Measurements from ENCODE around the gene HIVEP3. TPM values are rescaled to one million over a fixed set of nuclear protein-coding genes. Genes with fewer than 3 reads are reported as not detected.
A peak's percentile ranks its signal among the peaks of the same experiment; 100 is the strongest.

The HIVEP3 gene
- total and polyA plus RNA-seq, 4 experiments from 2014 or later = 8.2 to 12.8 (median 10.8) TPM

GRCh38 chr1:41649396-41650027 lies 269.2 kb downstream of the HIVEP3 start:
- Histone ChIP-seq H3K9me3 (ENCODE audit: control insufficient read depth in 1 of 2, low read length in 2 of 2) (no peaks in the 10 kb centered on the region), H3K36me3 (ENCODE audit: insufficient read depth, low read length) (no peaks in the 10 kb centered on the region), H3K4me3 (ENCODE audit: low read length in 2 of 2) (no peak overlapping the region), H3K4me1 (ENCODE audit: insufficient read depth, low read length) (peaks cover 16% of the 10 kb centered on the region), H3K27ac (ENCODE audit: low read depth, low read length) (no peak overlapping the region), H3K27me3 (ENCODE audit: insufficient read depth, low read length) (no peaks in the 10 kb centered on the region)
- Mint-ChIP-seq H3K27ac (peak overlapping the region in 4 of 7 donors; percentile 14 to 75 (median 46)), H3K36me3 (no peaks in the 10 kb centered on the region), H3K9me3 (no peaks in the 10 kb centered on the region), H3K4me3 (peak overlapping the region in 2 of 8 donors; percentile 40 to 45), H3K4me1 (peaks cover 16 to 25% (median 20%) of the 10 kb centered on the region in 4 donors), H3K27me3 (no peaks in the 10 kb centered on the region)
- DNase-seq = no peak
- ChIA-PET CTCF (ENCODE audit: partially characterized antibody) (interaction anchor here (1.0 kb wide), 1 partner anchor 13 kb away, joined by 3 read pairs; no protein-coding TSS in a partner anchor), POLR2A (ENCODE audit: partially characterized antibody) (no interaction called here)
- intact Hi-C loops (cut with micrococcal nuclease) = no loop called here

DNA sequence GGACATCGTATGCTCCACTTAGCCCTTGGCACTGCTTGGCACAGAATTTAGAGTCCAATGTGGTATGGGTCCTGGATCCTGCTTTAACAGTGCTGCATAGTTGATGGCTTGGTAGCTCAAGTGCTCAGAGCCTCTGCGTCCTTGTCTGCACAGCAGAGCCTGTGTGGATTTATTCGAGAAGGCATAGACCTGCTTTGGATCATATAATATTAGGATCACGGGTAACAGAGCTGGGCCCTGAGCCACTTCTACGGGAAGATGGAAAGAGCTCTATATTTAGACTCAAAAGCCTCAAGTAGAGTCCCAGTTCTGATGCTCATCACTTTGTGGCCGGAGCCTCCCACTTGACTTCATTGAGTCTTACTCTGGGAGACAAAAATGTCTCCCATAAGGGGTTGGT lies 269.9 kb downstream of the HIVEP3 start:
- H3K4me1 Mint-ChIP-seq = peaks cover 14 to 24% (median 20%) of the 10 kb centered on the region in 4 donors
- ChIA-PET POLR2A (ENCODE audit: partially characterized antibody) (no interaction called here), CTCF (ENCODE audit: partially characterized antibody) (interaction anchor here (1.0 kb wide), 1 partner anchor 12 kb away, joined by 3 read pairs; no protein-coding TSS in a partner anchor)
- Histone ChIP-seq H3K4me1 (ENCODE audit: insufficient read depth, low read length) (peaks cover 16% of the 10 kb centered on the region), H3K27me3 (ENCODE audit: insufficient read depth, low read length) (no peaks in the 10 kb centered on the region), H3K4me3 (ENCODE audit: low read length in 2 of 2) (no peak overlapping the region), H3K27ac (ENCODE audit: low read depth, low read length) (no peak overlapping the region), H3K36me3 (ENCODE audit: insufficient read depth, low read length) (no peaks in the 10 kb centered on the region), H3K9me3 (ENCODE audit: control insufficient read depth in 1 of 2, low read length in 2 of 2) (no peaks in the 10 kb centered on the region)
- no peaks in the 10 kb centered on the region for H3K36me3 Mint-ChIP-seq
- no peak overlapping the region for H3K4me3 Mint-ChIP-seq
- no peak for DNase-seq
- intact Hi-C loops (cut with micrococcal nuclease) = no loop called here
- peak overlapping the region in 1 of 7 donors; percentile 47 for H3K27ac Mint-ChIP-seq
- H3K9me3 Mint-ChIP-seq = no peaks in the 10 kb centered on the region
- H3K27me3 Mint-ChIP-seq = no peaks in the 10 kb centered on the region

- Mint-ChIP-seq H3K9me3 (no peaks in the 10 kb centered on the region), H3K36me3 (no peaks in the 10 kb centered on the region), H3K4me3 (no peak overlapping the region), H3K27ac (no peak overlapping the region), H3K27me3 (no peaks in the 10 kb centered on the region), H3K4me1 (peaks cover 14 to 24% (median 20%) of the 10 kb centered on the region in 4 donors)
- Histone ChIP-seq H3K27ac (ENCODE audit: low read depth, low read length) (no peak overlapping the region), H3K27me3 (ENCODE audit: insufficient read depth, low read length) (no peaks in the 10 kb centered on the region), H3K9me3 (ENCODE audit: control insufficient read depth in 1 of 2, low read length in 2 of 2) (no peaks in the 10 kb centered on the region), H3K4me1 (ENCODE audit: insufficient read depth, low read length) (peaks cover 16% of the 10 kb centered on the region), H3K4me3 (ENCODE audit: low read length in 2 of 2) (no peak overlapping the region), H3K36me3 (ENCODE audit: insufficient read depth, low read length) (no peaks in the 10 kb centered on the region)
- no peak for DNase-seq
- ChIA-PET POLR2A (ENCODE audit: partially characterized antibody) (no interaction called here), CTCF (ENCODE audit: partially characterized antibody) (no interaction called here)
- intact Hi-C loops (cut with micrococcal nuclease) = no loop called here
Observed at GRCh38 chr1:41648230-41648629, 270.5 kb downstream of the HIVEP3 start.

DNA sequence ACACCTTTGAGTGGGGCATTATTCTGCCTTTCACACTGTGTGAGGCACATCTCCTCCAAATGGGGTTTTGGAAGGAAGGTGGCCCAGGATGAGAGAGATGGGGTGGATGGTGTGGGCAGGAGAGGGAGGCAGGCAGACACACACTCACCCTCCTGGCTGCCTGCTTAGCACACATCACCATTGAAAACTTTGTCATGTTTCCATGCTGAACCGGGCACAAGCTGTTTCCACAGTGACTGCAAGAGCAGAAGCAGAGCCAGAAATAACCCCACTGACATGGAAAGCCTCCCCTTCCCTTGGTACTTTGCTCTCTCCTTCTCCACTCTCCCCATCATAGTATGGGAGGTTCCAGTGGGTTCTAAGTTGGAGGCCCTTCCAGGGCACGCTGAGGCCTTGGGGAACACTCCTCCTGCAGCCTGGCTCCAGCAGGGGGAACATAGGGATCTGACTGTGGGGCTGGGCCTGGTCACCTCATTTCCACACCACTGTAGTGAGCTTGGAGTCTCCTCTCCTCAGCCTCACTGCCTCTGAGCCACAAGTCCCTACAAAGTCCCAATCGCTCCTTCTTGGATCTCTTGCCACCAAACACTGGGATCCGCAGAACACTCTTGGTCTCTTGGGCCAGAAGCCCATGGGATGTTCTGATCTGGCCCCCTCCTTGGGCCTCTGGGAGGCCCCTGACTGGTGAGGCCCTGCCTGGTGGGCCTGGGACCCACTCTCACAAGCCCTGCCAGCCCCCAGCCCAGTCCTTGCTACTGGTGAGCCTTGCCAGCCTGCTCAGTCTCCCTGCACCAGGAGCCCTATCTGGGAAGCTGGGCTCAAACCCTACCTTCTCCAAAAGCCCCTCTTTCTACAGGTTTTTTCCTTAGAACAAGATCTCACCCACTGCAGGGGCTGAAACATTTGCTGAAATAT lies 271.2 kb downstream of the HIVEP3 start:
- Mint-ChIP-seq H3K27me3 (no peaks in the 10 kb centered on the region), H3K4me3 (no peak overlapping the region), H3K9me3 (no peaks in the 10 kb centered on the region), H3K36me3 (no peaks in the 10 kb centered on the region), H3K4me1 (peaks cover 14 to 24% (median 20%) of the 10 kb centered on the region in 4 donors), H3K27ac (peak overlapping the region in 2 of 7 donors; percentile 2 to 52)
- no peak overlapping the region for H3K27ac ChIP-seq (ENCODE audit: low read depth, low read length)
- H3K36me3 ChIP-seq (ENCODE audit: insufficient read depth, low read length) = no peaks in the 10 kb centered on the region
- H3K27me3 ChIP-seq (ENCODE audit: insufficient read depth, low read length) = no peaks in the 10 kb centered on the region
- no peak overlapping the region for H3K4me3 ChIP-seq (ENCODE audit: low read length in 2 of 2)
- intact Hi-C loops (cut with micrococcal nuclease) = no loop called here
- no peak for DNase-seq
- peaks cover 16% of the 10 kb centered on the region for H3K4me1 ChIP-seq (ENCODE audit: insufficient read depth, low read length)
- no peaks in the 10 kb centered on the region for H3K9me3 ChIP-seq (ENCODE audit: control insufficient read depth in 1 of 2, low read length in 2 of 2)
- CTCF ChIA-PET (ENCODE audit: partially characterized antibody) = interaction anchor here (1.4 kb wide), 1 partner anchor 9 kb away, joined by 3 read pairs; no protein-coding TSS in a partner anchor
- POLR2A ChIA-PET (ENCODE audit: partially characterized antibody) = no interaction called here

- CTCF ChIA-PET (ENCODE audit: partially characterized antibody) = interaction anchor here (1.4 kb wide), 1 partner anchor 11 kb away, joined by 3 read pairs; no protein-coding TSS in a partner anchor
- POLR2A ChIA-PET (ENCODE audit: partially characterized antibody) = no interaction called here
Observed at GRCh38 chr1:41646186-41646585, 272.5 kb downstream of the HIVEP3 start.

DNA sequence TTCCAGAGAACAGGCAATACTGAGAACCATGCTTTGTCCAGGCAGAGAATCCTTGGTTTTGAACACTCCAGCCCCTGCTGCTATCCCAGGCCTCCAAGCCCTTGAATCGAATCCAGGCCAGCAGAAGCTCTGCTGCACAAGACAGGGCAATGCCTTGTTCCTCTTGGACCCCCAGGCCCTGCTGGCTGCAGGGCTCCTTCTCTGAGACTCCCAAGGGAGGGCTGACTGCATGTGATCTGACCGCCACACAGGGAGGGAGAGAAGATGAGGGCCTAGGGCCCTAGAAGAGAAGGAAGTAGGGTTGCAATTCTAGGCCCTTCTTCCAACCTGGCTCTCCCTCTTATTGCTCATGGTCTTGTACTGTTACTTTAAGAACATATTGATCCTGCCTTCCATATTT lies 273.7 kb downstream of the HIVEP3 start:
- H3K9me3 Mint-ChIP-seq = no peaks in the 10 kb centered on the region
- no peaks in the 10 kb centered on the region for H3K27me3 Mint-ChIP-seq
- no peaks in the 10 kb centered on the region for H3K36me3 Mint-ChIP-seq
- Histone ChIP-seq H3K4me3 (ENCODE audit: low read length in 2 of 2) (no peak overlapping the region), H3K9me3 (ENCODE audit: control insufficient read depth in 1 of 2, low read length in 2 of 2) (no peaks in the 10 kb centered on the region), H3K27ac (ENCODE audit: low read depth, low read length) (no peak overlapping the region), H3K4me1 (ENCODE audit: insufficient read depth, low read length) (peaks cover 6% of the 10 kb centered on the region), H3K27me3 (ENCODE audit: insufficient read depth, low read length) (no peaks in the 10 kb centered on the region), H3K36me3 (ENCODE audit: insufficient read depth, low read length) (no peaks in the 10 kb centered on the region)
- no peak overlapping the region for H3K4me3 Mint-ChIP-seq
- peak overlapping the region in 1 of 7 donors; percentile 44 for H3K27ac Mint-ChIP-seq
- ChIA-PET POLR2A (ENCODE audit: partially characterized antibody) (no interaction called here), CTCF (ENCODE audit: partially characterized antibody) (interaction anchor here (1.3 kb wide), 1 partner anchor 10 kb away, joined by 3 read pairs; no protein-coding TSS in a partner anchor)
- DNase-seq = no peak
- intact Hi-C loops (cut with micrococcal nuclease) = no loop called here
- peaks cover 7 to 17% (median 10%) of the 10 kb centered on the region in 4 donors for H3K4me1 Mint-ChIP-seq

More at GRCh38 chr1:41646186-41646585, 272.5 kb downstream of the HIVEP3 start:
- Histone ChIP-seq H3K36me3 (ENCODE audit: insufficient read depth, low read length) (no peaks in the 10 kb centered on the region), H3K27me3 (ENCODE audit: insufficient read depth, low read length) (no peaks in the 10 kb centered on the region), H3K27ac (ENCODE audit: low read depth, low read length) (no peak overlapping the region), H3K4me3 (ENCODE audit: low read length in 2 of 2) (no peak overlapping the region), H3K9me3 (ENCODE audit: control insufficient read depth in 1 of 2, low read length in 2 of 2) (no peaks in the 10 kb centered on the region), H3K4me1 (ENCODE audit: insufficient read depth, low read length) (peaks cover 16% of the 10 kb centered on the region)
- Mint-ChIP-seq H3K27me3 (no peaks in the 10 kb centered on the region), H3K9me3 (no peaks in the 10 kb centered on the region), H3K4me1 (peaks cover 13 to 22% (median 19%) of the 10 kb centered on the region in 4 donors), H3K27ac (peak overlapping the region in 2 of 7 donors; percentile 14 to 60), H3K4me3 (peak overlapping the region in 1 of 8 donors; percentile 41), H3K36me3 (no peaks in the 10 kb centered on the region)
- intact Hi-C loops (cut with micrococcal nuclease) = no loop called here
- DNase-seq = no peak
